GM11168 (cell line): ENCODE data around the gene ZNF555.
"Not testable (repeated sequence)": the region's sequence is repeated elsewhere in the genome, so short reads cannot be mapped to it uniquely, and the experiment has no call there.

Experiments used
- in situ Hi-C: fragments of 300-500 bp; cut with MboI; formaldehyde crosslinking; loops from one replicate; pipeline ENCODE4 v1.12.0; 2022; ENCODE audit warnings: low sequenced_read_pairs; ENCODE audit not compliant: unreplicated experiment

ZNF555 gene

GRCh38 chr19:2806736-2807378, 34.4 kb upstream of the ZNF555 start:
- in situ Hi-C loops = no loop called here

- in situ Hi-C loops = no loop called here
These were observed 33.7 kb upstream of the ZNF555 start for GRCh38 chr19:2807379-2808128.

GRCh38 chr19:2808129-2808941, 32.9 kb upstream of the ZNF555 start:
- in situ Hi-C loops = no loop called here

- in situ Hi-C loops = no loop called here
These were observed 31.7 kb upstream of the ZNF555 start for GRCh38 chr19:2809387-2810140.

GRCh38 chr19:2810141-2811091, 30.9 kb upstream of the ZNF555 start:
- in situ Hi-C loops = no loop called here

GRCh38 chr19:2811221-2811722, 30.0 kb upstream of the ZNF555 start:
- in situ Hi-C loops = no loop called here

GRCh38 chr19:2811735-2812413, 29.4 kb upstream of the ZNF555 start:
- in situ Hi-C loops = no loop called here

GRCh38 chr19:2812414-2813234, 28.7 kb upstream of the ZNF555 start:
- in situ Hi-C loops = no loop called here

- in situ Hi-C loops = no loop called here
These were observed 27.8 kb upstream of the ZNF555 start for GRCh38 chr19:2813235-2814160.

- in situ Hi-C loops = no loop called here
These were observed 26.8 kb upstream of the ZNF555 start for GRCh38 chr19:2814426-2814825.

GRCh38 chr19:2815191-2815614, 26.1 kb upstream of the ZNF555 start:
- in situ Hi-C loops = no loop called here

GRCh38 chr19:2815923-2816322, 25.4 kb upstream of the ZNF555 start:
- in situ Hi-C loops = no loop called here

GRCh38 chr19:2816641-2817040, 24.6 kb upstream of the ZNF555 start:
- in situ Hi-C loops = no loop called here

- in situ Hi-C loops = not testable (repeated sequence)
These were observed 23.9 kb upstream of the ZNF555 start for GRCh38 chr19:2817237-2817829.

GRCh38 chr19:2819540-2820111, 21.6 kb upstream of the ZNF555 start, which contains the start of gene ZNF554:
TSS of gene ZNF554 (plus strand) at chr19:2819868. CDS start at chr19:2820072, 204 bp downstream.
- in situ Hi-C loops = no loop called here
